ENCODE results near the gene PLEKHH1.

PLEKHH1 gene

GRCh38 chr14:67532998-67533753 is at the start of gene PLEKHH1:
TSS of gene PLEKHH1 (plus strand) at chr14:67533290. CDS start at chr14:67541868, 8,578 bp downstream.
- peak within 1 kb of the TSS in 1 of 2 donors; percentile 3 for H3K27ac ChIP-seq
- no peak for DNase-seq (ENCODE audit: low spot score)
- TF ChIP-seq, protein P1, sequence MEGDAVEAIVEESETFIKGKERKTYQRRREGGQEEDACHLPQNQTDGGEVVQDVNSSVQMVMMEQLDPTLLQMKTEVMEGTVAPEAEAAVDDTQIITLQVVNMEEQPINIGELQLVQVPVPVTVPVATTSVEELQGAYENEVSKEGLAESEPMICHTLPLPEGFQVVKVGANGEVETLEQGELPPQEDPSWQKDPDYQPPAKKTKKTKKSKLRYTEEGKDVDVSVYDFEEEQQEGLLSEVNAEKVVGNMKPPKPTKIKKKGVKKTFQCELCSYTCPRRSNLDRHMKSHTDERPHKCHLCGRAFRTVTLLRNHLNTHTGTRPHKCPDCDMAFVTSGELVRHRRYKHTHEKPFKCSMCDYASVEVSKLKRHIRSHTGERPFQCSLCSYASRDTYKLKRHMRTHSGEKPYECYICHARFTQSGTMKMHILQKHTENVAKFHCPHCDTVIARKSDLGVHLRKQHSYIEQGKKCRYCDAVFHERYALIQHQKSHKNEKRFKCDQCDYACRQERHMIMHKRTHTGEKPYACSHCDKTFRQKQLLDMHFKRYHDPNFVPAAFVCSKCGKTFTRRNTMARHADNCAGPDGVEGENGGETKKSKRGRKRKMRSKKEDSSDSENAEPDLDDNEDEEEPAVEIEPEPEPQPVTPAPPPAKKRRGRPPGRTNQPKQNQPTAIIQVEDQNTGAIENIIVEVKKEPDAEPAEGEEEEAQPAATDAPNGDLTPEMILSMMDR (IDR thresholded peaks at IDR 0.05): no peak
- peak within 1 kb of the TSS; percentile 93 for H3K4me3 ChIP-seq

GRCh38 chr14:67483579-67484285 is 49.4 kb upstream of the PLEKHH1 start:
- TF ChIP-seq, protein P1 (IDR thresholded peaks at IDR 0.05): no peak
- DNase-seq (ENCODE audit: low spot score): no peak
- no peak overlapping the region for H3K27ac ChIP-seq
- no peak overlapping the region for H3K4me3 ChIP-seq

DNA sequence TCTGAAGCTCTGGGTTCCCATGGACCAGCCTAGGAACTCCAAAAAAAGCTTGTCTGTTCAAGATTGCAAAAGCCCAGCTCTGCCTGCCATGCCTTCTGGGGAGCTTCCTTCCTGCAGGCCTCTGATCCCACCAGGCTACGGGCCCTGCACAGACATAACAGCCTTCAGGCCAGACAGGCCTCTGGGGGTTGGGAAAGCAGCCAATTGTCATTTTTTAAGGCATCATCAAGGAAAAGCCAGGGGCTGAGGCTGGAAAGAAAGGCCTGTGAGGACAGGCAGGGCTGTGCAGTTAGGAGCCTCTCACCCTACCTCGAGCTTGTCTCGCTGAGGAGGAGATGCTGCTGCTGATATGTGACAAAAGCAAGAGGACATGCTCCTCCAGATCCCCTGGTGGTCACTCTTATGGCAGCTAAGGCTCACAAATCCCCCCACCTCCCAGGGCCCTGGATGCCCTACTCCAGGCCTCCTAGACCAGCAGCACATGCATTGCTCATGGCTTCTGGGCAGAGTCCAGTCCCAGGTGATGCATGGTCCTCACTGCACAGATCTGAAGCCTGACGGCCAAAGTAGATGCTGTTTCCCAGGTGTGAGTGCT is 47.5 kb upstream of the PLEKHH1 start:
- Histone ChIP-seq H3K4me3 (no peak overlapping the region), H3K27ac (no peak overlapping the region)
- DNase-seq (ENCODE audit: low spot score): no peak
- TF ChIP-seq, protein P1 (IDR thresholded peaks at IDR 0.05): no peak

- no peak for DNase-seq (ENCODE audit: low spot score)
- Histone ChIP-seq H3K27ac (no peak overlapping the region), H3K4me3 (no peak overlapping the region)
- TF ChIP-seq, protein P1 (IDR thresholded peaks at IDR 0.05): no peak
Observed at GRCh38 chr14:67486890-67487289, 46.2 kb upstream of the PLEKHH1 start.

- no peak overlapping the region for H3K27ac ChIP-seq
- no peak for DNase-seq (ENCODE audit: low spot score)
- TF ChIP-seq, protein P1 (IDR thresholded peaks at IDR 0.05): no peak
- no peak overlapping the region for H3K4me3 ChIP-seq
Observed at GRCh38 chr14:67487332-67487731, 45.8 kb upstream of the PLEKHH1 start.

GRCh38 chr14:67487937-67488893 is 44.9 kb upstream of the PLEKHH1 start, which contains the start of gene TMEM229B:
TSS of gene TMEM229B (minus strand) at chr14:67488721. CDS start at chr14:67473923, 14,798 bp downstream.
- peak within 1 kb of the TSS; percentile 63 for H3K4me3 ChIP-seq
- peak within 1 kb of the TSS in 1 of 2 donors; percentile 33 for H3K27ac ChIP-seq
- DNase-seq (ENCODE audit: low spot score): no peak
- TF ChIP-seq, protein P1 (IDR thresholded peaks at IDR 0.05): no peak

Data from coronary artery (tissue), 2 donors.